Keratinocyte (primary cell): ENCODE results near the gene TRPC4. TPM values are rescaled to one million over a fixed set of nuclear protein-coding genes. Genes with fewer than 3 reads are reported as not detected.

Experiments
- DNase-seq: peaks from one replicate; pipeline ENCODE4 v3.0.0-alpha.2; 2011; ENCODE audit warnings: low read depth, missing footprints, low spot score
- FAIRE-seq: peaks from 2 replicates; lab custom pipeline; 2011; peaks lifted over from hg19 to GRCh38; lab: Jason Lieb, UNC
- H2AFZ ChIP-seq: 2 replicates; pipeline ENCODE4 v1.6.0; 2012; ENCODE audit warnings: low read length, control low read depth, inconsistent platforms; ENCODE audit not compliant: control insufficient read depth
- H3K27ac ChIP-seq: 2 replicates; pipeline ENCODE4 v1.5.1; 2011; ENCODE audit warnings: low read length; ENCODE audit not compliant: control insufficient read depth, insufficient read depth
- H3K27me3 ChIP-seq: 3 replicates; pipeline ENCODE4 v1.6.0; 2011; ENCODE audit warnings: low read length; ENCODE audit not compliant: control insufficient read depth, insufficient read depth; ENCODE audit errors: extremely low read depth
- H3K36me3 ChIP-seq, 2 experiments: 2 replicates in 1 of 2; 3 replicates in 1 of 2; pipeline ENCODE4 v1.5.1; 2011; ENCODE audit warnings: low read length in 2 of 2, mild to moderate bottlenecking in 1 of 2; ENCODE audit not compliant: control insufficient read depth in 2 of 2, insufficient read depth in 2 of 2; ENCODE audit errors: extremely low read depth in 1 of 2
- H3K4me1 ChIP-seq: 3 replicates; pipeline ENCODE4 v1.5.1; 2011; ENCODE audit warnings: low read length; ENCODE audit not compliant: control insufficient read depth, insufficient read depth; ENCODE audit errors: extremely low read depth
- H3K4me2 ChIP-seq: 3 replicates; pipeline ENCODE4 v1.6.0; 2011; ENCODE audit warnings: low read depth, low read length; ENCODE audit not compliant: control insufficient read depth, insufficient read depth; ENCODE audit errors: extremely low read depth
- H3K4me3 ChIP-seq, 3 experiments: fragments of 200-600 bp in 1 of 3; sonication (generic) in 1 of 3; 2 replicates in 2 of 3; 3 replicates in 1 of 3; pipeline ENCODE4 v1.5.1; 2011 to 2016; ENCODE audit warnings: low read length in 3 of 3, mild to moderate bottlenecking in 3 of 3, control low read depth in 2 of 3, inconsistent platforms in 1 of 3, low read depth in 1 of 3, mixed read lengths in 1 of 3, mixed run types in 1 of 3, moderate library complexity in 1 of 3; ENCODE audit not compliant: control insufficient read depth in 2 of 3, insufficient read depth in 2 of 3; ENCODE audit errors: extremely low read depth in 1 of 3
- H3K79me2 ChIP-seq: 2 replicates; pipeline ENCODE4 v1.6.0; 2012; ENCODE audit warnings: low read length; ENCODE audit not compliant: control insufficient read depth, insufficient read depth
- H3K9ac ChIP-seq: 3 replicates; pipeline ENCODE4 v1.6.0; 2011; ENCODE audit warnings: low read length; ENCODE audit not compliant: control insufficient read depth, insufficient read depth; ENCODE audit errors: extremely low read depth
- H3K9me1 ChIP-seq: 3 replicates; pipeline ENCODE4 v1.6.0; 2011; ENCODE audit warnings: low read length; ENCODE audit not compliant: control insufficient read depth, insufficient read depth; ENCODE audit errors: extremely low read depth
- H3K9me3 ChIP-seq: 2 replicates; pipeline ENCODE4 v1.5.1; 2012; ENCODE audit warnings: low read depth, low read length; ENCODE audit not compliant: control insufficient read depth
- H4K20me1 ChIP-seq: 3 replicates; pipeline ENCODE4 v1.6.0; 2011; ENCODE audit warnings: low read length; ENCODE audit not compliant: control insufficient read depth, insufficient read depth; ENCODE audit errors: extremely low read depth
- CTCF ChIP-seq, 3 experiments: IDR thresholded peaks in 1 of 3; conservative IDR thresholded peaks in 1 of 3; optimal IDR thresholded peaks in 1 of 3; 2 replicates in 2 of 3; 3 replicates in 1 of 3; pipeline versions ENCODE3 to v1.5.1; 2011; ENCODE audit warnings: low read length in 3 of 3, mild to moderate bottlenecking in 3 of 3, moderate library complexity in 2 of 3, control low read depth in 1 of 3, inconsistent platforms in 1 of 3; ENCODE audit not compliant: insufficient read depth in 2 of 3; ENCODE audit errors: extremely low read depth in 1 of 3
- EZH2 ChIP-seq: IDR thresholded peaks from one replicate; pipeline ENCODE4 v1.6.1; 2012; ENCODE audit warnings: inconsistent platforms, mild to moderate bottlenecking, low read length, moderate library complexity
- dilution Hi-C: fragments of 300-500 bp; cut with MboI; formaldehyde crosslinking; loops from one replicate; pipeline ENCODE4 v1.7.0; 2020; ENCODE audit warnings: low sequenced_read_pairs; ENCODE audit not compliant: extremely low pct_ligation_motif_present
- polyA plus RNA-seq, 5 experiments: library from polyadenylated mRNA; depleted of rRNA in 3 of 5; stranded (reverse) in 3 of 5; stranded (forward) in 1 of 5; unstranded in 1 of 5; fragments of >200 nt; gene quantifications; 1 replicate in 1 of 5; 2 replicates in 3 of 5; 3 replicates in 1 of 5; pipeline versions ENCODE4 v1.2.1 to v1.2.3, GENCODE V29; 2011 to 2012; ENCODE audit warnings: missing spikeins in 2 of 5, low read depth in 1 of 5, low replicate concordance in 1 of 5

The TRPC4 gene
- polyA plus RNA-seq, 1 donor (not counting 4 experiments of a cell fraction or from before 2014, with no cell fraction given): not detected

- H3K9me1 ChIP-seq: no peaks in the 10 kb centered on the region
- DNase-seq (no peak), FAIRE-seq (no peak)
- no peak overlapping the region for H3K27ac ChIP-seq
- H3K27me3 ChIP-seq: peaks cover 2% of the 10 kb centered on the region
- no peaks in the 10 kb centered on the region for H3K79me2 ChIP-seq
- no peaks in the 10 kb centered on the region for H3K4me1 ChIP-seq
- no peaks in the 10 kb centered on the region for H3K36me3 ChIP-seq
- dilution Hi-C loops: no loop called here
- no peaks in the 10 kb centered on the region for H3K9me3 ChIP-seq
- no peak overlapping the region for H2AFZ ChIP-seq
- H3K9ac ChIP-seq: no peak overlapping the region
- H3K4me2 ChIP-seq: no peak overlapping the region
- no peaks in the 10 kb centered on the region for H4K20me1 ChIP-seq
- TF ChIP-seq EZH2: no peak
- no peak for TF ChIP-seq CTCF (optimal IDR thresholded peaks at IDR 0.05 in 1 of 3, IDR thresholded peaks at IDR 0.05 in 1 of 3, conservative IDR thresholded peaks at IDR 0.05 in 1 of 3; ENCODE audit: extremely low read depth in 1 of 3, insufficient read depth in 2 of 3, low read length in 3 of 3)
- no peak overlapping the region for H3K4me3 ChIP-seq
Observed at GRCh38 chr13:37863708-37864107, 5.9 kb downstream of the TRPC4 start.

- H3K4me3 ChIP-seq: no peak overlapping the region
- DNase-seq: no peak
- TF ChIP-seq EZH2 (no peak), CTCF (optimal IDR thresholded peaks at IDR 0.05 in 1 of 3, IDR thresholded peaks at IDR 0.05 in 1 of 3, conservative IDR thresholded peaks at IDR 0.05 in 1 of 3; ENCODE audit: extremely low read depth in 1 of 3, insufficient read depth in 2 of 3, low read length in 3 of 3) (no peak)
- no peaks in the 10 kb centered on the region for H4K20me1 ChIP-seq
- H3K27ac ChIP-seq: no peak overlapping the region
- H3K27me3 ChIP-seq: no peaks in the 10 kb centered on the region
- no peaks in the 10 kb centered on the region for H3K9me1 ChIP-seq
- H2AFZ ChIP-seq: no peak overlapping the region
- H3K36me3 ChIP-seq: no peaks in the 10 kb centered on the region
- no peak overlapping the region for H3K4me2 ChIP-seq
- no peak overlapping the region for H3K9ac ChIP-seq
- no peaks in the 10 kb centered on the region for H3K4me1 ChIP-seq
- no peaks in the 10 kb centered on the region for H3K9me3 ChIP-seq
- dilution Hi-C loops: no loop called here
- no peak for FAIRE-seq
- H3K79me2 ChIP-seq: no peaks in the 10 kb centered on the region
Observed at GRCh38 chr13:37835392-37835791, 34.2 kb downstream of the TRPC4 start.
